Stimulated activated CD4-positive, alpha-beta T cell treated with anti-CD3 and anti-CD28 coated beads, Interleukin-4, amount 100 ng/mL, for 48 hours (primary cell): ENCODE data around the gene SPPL2B.

Source experiments
- DNase-seq, 2 donors: peaks; one replicate each; pipeline ENCODE4 v3.0.0-alpha.2; 2020; ENCODE audit warnings: low read depth in 2 of 2

The SPPL2B gene

DNA sequence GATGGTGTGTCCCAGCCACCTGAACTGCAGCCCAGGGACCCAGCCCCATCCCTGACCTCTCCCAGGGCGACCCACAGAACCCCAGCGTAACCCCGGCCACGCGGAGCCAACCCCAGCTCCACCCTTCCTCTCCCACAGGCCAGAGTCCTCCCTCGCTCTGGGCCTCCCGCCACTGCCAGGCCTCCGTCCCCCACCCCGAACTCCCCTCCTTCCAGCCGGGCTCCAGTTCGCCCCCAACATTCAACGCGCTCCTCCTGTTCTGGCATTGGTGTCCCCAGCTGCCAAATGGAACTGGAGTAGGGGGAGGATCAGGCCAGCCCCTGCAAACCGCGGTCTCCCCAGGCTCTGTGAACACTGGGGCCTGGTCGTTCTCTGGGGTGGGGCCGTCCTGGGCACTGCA lies 28.0 kb upstream of the SPPL2B start:
- no peak for DNase-seq

DNA sequence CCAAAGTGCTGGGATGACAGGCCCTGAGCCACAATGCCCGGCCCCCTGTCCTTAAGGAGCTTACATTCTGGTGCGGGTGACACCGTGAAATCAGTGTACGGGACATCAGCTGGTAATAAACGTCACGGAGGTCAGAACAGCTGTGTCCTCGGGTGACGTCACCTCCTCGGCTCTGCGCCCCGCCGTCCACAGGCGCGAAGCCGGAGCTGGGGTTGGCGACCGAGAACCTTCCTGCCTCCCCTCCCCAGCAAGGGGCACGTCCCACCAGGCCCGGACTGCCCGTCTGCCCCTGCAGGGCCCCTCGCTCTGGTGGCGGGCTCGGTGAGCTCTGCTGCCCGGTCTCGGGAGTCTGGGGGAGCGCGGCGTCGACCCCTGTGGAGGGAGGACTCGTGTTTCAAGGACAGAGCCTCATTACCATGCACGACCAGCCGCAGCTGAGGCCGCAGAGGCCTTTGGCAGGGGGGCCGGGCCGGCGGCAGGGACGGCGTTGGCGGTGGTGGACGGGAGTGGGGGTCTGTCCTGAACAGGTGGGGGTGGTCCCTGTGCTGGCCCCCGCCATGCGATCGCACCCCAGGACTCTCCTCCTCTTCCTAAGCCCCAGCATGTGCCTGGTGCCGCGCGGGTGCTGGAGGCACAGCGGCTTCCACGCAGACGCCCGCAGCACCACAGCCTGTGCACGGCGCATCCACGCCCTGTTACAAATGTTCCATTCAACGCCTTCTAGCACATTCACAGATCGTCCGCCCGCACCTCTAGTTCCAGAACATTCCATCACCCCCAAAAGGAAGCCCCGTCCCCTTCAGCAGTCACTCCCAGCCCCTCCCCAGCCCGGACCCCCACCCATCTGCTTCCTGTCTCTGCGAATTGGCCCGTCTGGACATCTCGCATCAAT lies 25.9 kb upstream of the SPPL2B start:
- no peak for DNase-seq

DNA sequence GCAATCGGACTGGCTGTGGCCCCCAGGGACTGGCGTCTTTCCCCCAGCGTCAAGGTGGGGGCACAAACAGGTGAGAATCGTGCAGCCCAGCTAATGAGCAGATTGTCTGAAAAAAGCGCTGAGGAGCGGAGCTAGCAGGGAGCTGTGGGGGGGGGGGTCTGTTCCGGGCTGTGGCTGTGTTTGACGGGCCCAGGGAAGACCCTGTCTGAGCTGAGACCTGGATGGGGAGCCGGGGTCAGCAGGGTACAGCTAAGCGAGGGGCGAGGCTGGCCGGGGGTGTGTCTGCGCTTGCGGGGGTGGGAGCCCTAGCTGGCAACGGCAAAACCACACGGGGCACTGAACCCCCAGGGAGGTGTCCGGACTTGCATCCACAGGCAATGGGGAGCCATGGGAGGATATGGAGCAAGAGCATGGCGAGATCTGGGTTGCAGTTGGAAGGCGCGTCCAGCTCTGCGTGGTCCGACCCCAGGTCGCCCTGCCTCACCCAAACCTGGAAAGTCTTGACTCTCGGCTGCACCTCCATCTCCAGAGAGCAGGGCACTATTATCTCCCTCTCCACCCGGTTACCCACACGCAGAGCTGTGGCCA lies 25.2 kb upstream of the SPPL2B start:
- no peak for DNase-seq

DNA sequence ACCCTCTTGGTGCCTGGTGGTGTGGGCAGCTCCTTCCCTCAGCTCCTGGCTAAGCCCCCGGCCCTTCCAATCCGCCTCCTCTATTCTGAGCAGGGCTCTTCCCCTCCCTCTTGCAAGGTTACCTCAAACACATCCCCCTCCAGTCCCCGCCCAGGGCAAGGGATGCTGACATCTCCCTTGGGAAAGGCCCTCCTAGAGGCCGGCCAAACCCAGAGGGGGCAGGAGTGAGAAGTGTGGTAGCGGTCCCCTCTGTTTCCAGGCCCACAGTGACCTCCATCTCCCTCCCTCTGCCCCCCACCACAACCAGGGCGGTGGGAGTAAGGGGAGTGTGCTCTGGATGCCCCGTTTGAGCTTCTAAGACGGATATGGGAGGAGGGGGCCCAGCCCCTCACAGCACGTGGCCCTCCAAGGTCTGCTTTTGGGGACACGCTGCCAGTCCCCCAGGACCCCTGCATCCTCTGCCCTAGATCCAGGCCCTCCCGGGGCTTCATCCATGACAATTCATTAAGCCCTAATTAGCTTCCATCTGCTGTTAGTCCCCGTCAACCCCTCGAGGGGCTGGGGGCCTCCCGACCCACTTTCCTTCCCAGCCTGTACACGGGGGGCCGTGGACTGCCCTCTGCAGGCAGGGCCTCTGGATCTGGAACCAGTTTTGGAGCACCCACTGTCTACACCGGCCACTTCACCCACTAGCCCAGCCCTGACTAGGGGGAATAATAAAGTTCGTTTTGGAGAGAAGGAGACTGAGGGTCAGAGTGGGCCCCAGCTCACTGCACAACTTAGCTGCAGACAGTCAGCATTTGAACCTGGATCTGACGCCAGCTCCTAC lies 22.8 kb upstream of the SPPL2B start:
- DNase-seq: no peak

DNA sequence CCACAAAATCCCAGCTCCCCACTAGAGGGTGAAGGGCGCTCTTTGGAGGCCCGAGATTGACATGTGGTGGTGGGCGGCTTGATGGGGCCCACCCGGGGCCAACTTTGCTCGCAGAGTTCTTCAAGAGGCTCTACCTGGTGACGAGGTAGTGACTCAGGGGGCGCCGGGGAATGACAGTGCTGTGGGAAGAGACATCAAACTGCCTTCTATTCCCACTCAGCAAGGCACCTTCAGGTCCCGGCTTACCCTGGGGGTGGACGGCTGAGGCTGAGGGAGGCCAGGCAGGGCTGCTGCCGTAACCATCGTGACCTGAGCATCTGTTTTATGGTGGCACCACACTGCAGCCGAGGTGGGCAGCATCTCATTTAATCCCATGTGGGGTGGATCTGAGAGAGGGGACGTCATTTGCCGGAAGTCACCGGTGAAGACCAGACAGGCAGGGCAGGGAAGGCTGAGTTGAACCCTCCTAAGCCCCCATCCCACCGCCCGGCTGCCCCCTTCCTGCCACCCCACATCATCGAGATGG lies 22.1 kb upstream of the SPPL2B start:
- no peak for DNase-seq

DNA sequence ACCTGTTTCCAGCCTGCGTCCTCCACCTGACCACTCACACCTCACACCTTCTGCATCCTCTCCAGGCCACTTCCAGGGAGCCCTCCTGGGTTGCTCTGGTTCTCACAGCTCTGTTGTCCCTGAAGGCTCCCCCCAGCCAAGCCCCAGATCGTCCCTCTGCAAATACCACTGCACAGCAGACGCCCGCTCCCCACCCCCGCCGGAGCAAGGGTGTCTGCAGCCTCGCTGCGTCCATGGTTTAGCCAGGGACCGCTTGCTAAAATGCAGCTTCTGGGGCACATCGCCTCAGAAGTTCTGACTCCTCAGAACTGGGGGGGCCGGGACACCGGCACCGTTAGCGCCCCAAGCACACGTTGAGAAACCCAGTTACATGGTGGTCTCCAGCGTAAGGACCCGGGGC lies 21.5 kb upstream of the SPPL2B start:
- DNase-seq: no peak

DNA sequence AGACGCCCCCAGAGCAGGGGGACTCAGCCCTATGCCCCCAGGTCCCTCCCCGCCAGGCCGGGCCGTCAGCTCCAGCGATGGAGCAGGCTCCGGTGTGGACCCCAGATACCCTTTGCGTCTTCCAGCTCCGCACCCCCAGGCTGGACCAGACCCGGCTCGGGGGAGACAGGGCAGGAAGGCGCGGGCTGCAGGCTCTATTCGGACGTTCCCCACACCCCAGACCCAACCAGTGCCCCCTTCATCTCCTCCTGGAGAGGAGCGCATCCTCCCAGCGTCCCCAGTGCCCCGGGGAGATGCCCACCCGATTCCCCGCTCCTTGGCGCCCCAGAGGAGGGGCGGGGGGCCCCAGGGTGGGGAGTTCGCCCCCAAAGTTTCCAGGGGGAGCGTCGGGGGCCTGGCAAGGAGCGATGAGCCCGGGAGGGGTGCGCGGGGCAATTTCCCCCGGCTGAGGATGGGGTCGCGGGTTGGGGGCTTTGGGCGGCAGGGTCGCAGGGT lies 20.9 kb upstream of the SPPL2B start:
- no peak for DNase-seq

DNA sequence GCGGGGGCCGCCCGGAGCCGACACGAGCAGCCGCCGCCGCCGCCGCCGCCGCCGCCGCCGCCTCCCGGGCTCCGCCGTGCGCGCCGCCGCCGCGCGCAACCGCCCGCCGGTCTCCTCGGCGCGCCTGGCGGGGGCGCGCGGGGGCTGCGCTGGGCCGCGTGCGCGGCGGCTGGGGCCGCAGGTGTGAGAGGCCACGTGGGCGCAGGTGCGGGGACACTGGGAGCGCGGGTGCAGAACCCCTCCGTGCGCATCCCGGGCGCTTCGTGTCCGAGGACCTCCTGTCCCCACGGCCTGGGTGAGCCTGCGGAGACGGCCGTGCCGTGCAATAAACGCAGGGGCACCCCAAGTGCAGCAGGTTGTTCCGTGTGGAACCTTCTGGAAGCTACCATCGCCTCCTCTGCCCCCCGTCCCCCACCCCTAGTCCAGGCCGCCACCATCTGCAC lies 20.3 kb upstream of the SPPL2B start, which contains the start of gene LINGO3:
TSS of gene LINGO3 (minus strand) at position 41 of the 443 bp plus-strand sequence. CDS start 16,378 bp downstream, outside the sequence.
- DNase-seq: no peak

DNA sequence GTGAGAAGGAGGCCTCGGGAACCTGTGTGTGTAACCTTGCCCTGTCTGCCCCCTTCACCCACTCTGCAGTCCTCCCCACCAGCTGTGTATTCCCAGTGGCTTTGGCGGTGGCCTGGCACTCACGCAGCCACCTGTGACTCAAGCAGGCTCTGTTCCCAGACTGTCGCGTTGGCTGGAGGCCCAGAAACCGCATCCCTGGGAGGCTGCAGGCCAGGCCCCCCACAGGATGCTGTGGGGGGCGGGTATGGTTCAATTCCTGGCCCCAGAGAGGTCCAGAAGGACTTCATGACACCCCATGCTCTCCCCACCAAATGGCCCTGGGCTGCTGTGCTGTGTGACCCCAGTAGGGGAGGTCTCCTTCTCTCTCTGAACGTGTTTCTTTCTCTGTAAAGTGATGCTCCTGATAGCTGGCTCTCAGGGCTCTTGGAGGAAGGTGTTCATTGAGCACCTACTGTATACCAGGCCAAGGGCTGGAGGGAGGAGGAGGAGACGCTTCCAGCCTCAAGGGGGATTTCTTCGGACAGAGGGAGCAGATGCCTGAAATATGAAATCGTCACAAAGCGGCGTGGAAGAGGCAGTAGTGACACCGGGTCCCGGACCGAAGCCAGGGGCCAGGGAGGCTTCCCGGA lies 18.6 kb upstream of the SPPL2B start:
- no peak for DNase-seq

DNA sequence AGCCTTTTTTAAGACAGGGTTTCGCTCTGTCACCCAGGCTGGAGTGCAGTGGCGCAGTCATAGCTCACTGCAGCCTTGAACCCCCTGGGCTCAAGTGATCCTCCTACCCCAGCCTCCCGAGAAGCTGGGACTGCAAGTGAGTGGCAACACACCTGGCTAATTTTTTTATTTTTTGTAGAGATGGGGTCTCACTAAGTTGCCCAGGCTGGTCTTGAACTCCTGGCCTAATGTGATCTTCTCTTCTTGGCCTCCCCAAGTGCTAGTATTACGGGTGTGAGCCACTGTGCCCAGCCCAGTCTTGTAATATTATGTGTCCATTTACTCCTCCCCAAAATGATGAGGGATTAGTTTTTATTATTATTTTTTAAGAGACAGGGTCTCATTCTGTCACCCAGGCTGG lies 17.4 kb upstream of the SPPL2B start:
- no peak for DNase-seq

DNA sequence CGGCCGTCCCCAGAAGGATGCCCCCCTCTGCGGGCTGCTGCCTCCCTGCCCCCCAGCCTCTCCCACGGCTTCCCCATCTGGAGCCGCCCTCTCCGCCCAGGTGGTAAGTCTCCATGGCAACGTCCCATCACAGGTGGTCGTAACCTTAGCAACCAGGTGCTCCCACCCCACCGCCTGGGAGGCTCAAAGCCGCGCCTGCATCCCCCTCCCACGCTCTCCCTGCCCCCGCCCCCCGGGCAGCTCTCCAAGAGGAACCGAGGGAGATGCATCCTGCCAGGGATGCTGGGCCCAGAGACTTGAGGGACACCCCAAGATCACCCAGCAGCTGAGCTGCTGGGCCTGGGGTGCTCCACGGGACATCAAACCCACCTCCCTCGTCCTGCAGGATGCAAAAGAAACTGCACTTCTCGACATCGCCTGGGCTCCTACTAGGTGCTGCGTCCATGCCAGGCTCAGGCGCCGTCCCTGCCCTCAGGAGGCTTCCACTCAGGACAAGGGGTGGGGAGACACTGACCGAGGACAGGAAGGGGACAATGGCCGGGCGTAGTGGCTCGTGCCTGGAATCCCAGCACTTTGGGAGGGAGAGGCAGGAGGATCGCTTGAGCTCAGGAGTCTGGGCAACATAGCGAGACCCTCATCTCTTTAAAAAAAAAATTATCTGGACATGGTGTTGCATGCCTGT lies 15.5 kb upstream of the SPPL2B start:
- no peak for DNase-seq

DNA sequence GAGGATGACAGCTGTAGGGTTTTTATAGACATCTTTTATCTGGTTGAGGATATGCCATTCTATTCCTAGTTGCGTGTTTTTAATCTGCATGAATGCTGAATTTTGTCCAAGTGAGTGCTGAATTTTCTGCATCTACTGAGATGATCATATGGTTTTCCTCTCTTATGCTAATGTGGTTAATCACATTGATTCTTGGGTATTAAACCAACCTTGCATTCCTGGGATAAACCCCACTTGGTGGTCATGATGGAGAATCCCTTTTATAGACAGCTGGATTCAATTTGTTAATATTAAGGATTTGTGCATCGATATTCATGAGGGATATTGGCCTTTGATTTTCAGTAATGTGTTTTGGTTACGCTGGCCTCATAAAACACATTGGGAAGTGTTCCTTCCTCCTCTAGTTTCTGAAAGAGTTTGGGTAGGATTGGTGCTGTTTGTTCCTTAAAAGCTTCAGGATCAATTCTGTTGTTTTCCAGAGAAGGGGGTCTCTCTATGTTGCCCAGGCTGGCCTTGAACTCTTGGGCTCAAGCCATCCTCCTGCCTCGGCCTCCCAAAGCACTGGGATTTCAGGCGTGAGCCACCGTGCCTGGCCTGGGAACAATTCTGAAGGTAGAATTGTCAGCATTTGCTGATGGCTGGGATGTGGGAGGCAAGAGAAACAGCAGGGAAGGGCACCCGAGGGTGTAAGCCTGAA lies 13.2 kb upstream of the SPPL2B start:
- DNase-seq: no peak

DNA sequence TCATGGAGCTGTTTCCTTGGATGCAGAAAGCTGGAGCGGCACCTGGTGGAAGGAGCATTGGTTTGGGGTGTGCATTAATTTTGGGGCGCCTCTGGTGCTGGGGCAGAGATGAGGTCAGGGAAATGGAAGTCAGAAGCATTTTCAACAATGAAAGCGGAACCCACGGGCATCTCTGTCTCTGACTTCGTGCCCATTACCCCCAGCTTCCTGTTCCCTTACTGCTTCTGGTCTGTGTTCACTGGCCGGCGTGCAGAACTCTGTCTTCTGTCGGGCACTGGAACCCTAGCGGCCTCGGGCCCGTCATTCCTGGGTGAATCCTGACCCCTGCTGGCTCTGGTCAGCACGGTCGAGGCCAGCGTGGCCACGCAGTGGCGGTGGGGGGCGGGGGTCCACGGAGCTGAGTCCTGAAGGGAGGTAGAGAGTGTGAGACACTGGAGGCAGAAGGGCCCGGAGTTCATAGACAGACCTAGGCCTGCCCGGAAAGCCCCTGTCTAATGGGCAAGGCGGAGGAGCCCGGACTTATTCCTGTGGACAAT lies 12.6 kb upstream of the SPPL2B start:
- DNase-seq: no peak

DNA sequence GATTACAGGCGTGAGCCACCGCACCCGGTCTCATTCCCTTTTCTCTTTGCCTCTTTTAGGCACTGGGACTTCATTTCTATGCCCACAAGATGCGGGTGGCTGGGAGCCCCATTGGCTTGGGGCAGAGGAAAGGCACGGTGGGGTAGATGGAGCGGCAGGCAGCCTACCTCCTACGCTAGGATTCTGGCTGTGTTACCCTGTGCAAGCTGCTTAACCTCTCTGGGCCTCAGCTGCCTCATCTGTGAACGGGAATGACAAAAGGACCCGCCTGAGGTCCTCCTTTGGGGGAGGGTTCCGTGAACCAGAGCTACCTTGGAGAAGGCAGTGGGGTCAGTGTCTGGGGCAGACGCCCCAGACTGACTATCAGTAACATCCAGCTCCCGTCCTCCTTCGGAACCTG lies 11.2 kb upstream of the SPPL2B start:
- no peak for DNase-seq

DNA sequence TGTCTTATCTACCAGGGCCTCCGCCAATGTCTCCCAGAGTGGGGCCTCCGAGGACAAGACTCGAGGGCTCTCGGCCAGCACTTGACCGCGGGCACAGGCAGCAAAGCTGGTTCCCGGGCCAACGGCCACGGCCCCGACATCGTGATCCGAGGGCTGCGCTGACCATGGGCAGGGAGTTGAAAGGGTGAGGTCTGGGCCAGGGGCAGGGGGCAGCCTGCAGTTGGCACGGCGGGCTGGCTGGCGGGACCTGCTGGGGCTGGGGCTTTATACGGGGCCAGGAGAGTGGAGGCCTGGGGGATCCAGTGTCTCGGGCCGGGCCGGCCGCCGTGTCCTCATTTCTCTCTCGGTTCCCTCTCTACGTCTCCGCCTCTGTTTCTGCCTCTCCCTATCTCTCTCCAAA lies 10.7 kb upstream of the SPPL2B start:
- no peak for DNase-seq

DNA sequence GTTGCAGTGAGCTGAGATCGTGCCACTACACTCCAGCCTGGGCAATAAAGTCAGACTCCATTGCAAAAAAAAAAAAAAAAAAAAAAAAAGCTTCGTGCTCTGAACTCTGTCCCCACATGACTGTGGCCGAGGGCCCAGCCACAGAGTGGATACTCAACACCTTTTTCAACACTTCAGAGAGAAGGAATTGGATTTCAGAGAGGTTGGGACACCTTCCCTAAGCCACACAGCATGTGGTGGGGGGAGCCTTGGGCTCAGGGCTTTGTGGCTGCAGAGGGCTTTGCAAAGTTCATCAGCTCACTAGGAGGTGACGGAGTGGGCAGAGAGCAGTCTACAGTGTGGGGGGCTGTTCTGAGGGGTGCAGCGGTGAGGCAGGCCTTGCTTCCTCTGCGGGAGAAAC lies 9.6 kb upstream of the SPPL2B start:
- no peak for DNase-seq

DNA sequence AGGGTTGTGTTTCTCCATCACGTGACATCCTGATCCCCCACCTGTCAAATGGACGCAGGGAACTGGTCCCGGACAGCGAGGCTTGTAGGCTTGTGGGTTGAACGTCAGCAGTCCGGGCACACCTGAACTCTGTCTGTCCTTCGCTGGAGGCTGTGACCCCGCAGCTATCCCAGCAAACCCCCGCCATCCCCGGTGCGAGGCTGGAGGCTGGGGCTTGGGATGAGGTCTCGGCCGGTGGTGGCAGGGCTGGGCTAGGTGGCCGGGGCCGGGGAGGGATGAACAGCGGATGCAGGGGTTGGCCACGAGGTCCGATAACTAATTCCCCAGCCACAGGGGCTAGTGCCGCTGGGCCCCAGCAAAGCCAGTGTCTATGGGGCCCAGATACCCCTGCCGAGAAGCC lies 8.9 kb upstream of the SPPL2B start:
- DNase-seq: no peak

DNA sequence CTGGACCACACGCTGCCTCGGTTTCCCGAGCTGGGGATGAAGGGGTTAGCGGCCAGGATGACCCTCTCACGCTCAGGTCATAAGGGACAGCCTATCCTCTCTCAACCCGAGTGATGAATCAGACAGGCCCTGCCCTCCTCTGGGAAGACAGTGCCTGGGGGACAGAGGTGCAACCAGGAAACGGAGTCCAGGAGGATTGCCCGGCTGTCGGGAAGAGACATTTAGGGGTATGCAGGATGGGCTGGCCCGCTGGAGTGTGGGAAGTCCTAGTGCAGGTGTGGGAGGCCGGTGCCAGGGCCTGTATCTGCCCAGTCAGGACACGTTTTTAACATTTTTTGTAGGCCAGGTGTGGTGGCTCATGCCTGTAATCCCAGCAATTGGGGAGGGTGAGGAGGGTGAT lies 8.4 kb upstream of the SPPL2B start:
- DNase-seq: no peak

DNA sequence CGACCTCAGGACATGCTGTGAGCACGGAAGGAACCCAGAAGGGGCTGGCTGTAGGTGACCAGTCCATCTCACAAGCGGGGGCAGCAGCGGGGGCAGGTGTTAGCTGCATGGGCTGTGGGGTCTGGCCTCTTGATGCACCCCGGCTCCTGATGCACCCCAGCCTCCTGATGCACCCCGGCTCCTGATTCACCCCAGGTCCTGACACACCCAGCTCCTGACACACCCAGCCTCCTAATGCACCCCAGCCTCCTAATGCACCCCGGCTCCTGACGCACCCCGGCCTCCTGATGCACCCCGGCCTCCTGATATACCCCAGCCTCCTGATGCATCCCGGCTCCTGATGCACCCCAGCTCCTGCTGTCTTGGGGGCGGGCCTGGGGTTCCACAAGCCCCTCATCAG lies 7.5 kb upstream of the SPPL2B start:
- DNase-seq: no peak
